ENCODE data around the gene ZNF587.
"Not testable (repeated sequence)": the region's sequence is repeated elsewhere in the genome, so short reads cannot be mapped to it uniquely, and the experiment has no call there.

Gene ZNF587

DNA sequence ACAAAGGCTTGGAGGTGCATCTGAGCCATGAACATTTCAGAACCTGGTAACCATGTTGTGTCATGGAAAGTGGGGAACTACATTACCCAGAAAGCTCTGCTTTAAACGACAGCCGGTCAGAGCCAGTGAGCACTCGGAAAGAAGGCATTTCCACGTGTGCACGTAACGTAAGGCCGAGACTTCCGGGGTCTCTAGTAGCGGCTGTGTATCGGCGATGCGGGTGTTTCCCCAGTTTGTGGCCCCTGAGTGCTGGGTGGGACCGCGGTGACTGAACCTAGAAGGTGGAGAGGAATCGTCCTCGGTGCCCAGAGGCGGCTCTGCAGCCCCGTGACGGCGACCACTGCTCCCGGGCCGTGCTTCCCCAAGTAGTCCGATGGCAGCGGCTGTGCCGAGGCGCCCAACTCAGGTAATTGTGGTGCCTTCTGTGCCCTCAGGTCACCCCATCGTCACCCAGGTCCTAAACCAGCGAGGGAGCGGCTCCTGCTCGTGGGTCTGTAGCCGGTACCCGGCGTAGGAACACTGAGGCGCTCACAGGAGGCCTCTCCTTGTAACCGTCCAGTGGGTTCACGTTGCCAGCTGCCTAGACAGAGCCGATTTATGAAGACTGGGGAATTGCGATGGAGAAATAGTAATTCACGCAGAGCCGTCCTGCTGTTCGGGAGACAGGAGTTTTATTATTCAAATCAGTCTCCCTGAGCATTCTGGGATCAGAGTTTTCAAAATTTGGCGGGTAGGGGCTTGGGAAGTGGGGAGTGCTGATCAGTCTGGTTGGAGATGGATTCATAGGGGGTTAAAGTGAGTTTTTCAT, at the start of gene ZNF587:
Gene ZNF587, plus strand, starts transcription at position 194 of the 808 bp plus-strand sequence. Its CDS starts 180 bp downstream, at position 374.
- DNase-seq = peak; percentile 78

DNA sequence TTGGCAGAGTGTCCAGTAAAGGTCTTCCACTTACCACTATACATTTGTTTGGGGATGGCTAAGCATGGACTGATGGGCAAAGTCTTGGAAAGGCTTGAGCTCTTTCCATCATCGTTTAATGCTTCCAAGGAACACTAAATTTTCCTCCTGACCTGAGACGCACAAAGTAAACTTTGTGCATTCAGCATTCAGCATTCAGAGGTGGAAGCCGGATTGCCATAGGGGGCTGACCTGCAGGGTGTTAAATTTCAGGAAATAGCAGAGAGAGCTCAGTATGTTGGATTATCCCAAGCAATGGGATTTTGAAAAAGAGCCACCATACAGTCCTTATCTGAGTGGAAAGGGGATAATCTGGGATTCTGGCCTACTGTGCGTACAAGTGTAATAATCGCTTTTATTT, 49.0 kb upstream of the ZNF587 start:
- no peak for DNase-seq

DNA sequence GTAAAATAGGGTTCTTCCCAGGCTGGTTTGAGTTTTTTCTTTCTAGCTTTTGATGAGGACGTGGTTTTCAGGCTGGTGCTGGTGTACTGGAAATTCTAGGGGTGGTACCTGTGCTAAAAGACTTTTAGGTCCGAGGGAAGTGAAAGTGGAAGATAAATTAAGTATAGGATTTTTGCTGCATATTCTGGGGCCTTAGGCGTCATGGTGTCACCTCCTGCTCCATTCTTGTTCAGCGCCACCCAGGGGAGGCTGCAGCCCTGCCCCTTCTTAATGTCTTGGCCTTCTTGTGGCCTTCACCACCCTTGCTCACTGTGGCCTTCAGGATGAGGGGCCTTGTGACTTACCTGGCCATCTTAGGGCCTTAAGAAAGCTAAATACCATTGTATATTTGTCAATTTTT, 47.4 kb upstream of the ZNF587 start:
- DNase-seq = no peak

DNA sequence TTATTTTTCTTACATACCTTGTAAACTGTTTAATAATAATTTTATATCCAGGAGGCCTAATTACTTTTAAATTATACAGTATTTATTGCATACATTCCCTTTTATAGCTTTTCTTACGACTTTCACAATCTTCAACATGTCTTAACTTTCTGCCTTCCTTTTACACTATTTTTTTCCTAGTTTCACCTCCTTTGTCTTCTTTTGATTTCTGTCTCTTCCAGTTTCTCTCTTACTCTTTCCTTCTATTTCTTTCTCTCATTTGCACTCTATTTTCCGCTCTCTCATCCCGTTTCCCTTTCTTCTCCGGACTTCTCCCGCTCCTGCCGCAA, 46.4 kb upstream of the ZNF587 start:
- DNase-seq = no peak

DNA sequence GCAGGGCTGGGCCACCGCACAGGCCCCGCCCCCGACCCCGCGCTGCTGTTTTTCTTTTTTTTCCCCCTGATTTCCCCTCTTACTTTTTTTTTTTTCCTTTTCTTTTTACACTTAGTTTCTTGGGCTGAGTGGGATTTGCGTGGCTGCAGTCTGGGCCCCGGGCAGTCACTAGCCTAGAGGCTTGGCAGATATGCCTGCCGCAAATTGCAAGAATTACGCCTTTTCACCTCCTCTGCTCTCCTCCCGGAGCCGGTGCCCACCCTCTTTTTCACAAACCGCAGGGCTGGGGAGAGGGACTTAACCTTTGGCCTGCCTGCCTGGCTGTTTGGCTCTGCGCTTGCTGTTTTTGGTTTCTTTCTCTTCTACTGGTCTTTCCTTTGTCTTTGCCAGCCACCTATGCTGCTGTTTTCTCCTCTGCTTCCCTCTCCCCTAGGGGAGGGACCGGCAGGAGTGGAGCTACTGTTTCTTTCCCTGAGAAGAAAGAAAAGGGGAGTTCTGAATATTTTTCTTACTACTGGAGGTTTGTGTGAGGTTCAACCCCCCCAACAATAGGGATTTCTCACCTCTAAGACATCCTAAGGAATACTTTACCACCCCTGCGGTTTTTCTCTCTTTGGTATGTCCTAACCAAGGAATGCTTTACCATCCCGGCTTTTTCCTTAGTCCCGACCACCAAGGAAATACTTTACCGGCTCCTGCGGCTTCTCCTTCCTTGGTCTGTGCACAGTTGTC, 45.9 kb upstream of the ZNF587 start:
- peak; percentile 29 for DNase-seq

DNA sequence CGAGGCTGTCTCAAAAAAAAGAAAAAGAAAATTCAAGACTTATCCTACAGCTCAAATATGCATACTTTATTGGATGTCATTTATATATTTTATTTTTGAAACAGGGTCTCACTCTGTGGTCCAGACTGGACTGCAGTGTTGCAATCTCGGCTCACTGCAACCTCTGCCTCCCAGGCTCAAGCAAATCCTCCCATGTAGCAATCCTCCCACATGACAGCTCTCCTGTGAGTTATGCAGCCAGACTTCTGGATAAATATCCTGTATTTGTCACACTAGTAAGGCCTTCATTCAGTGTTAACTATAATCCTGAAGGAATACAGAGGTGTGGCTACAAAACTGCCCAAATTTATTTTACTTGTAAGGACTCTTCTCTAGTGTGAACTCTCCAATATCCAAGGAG, 42.1 kb upstream of the ZNF587 start:
- DNase-seq = no peak

DNA sequence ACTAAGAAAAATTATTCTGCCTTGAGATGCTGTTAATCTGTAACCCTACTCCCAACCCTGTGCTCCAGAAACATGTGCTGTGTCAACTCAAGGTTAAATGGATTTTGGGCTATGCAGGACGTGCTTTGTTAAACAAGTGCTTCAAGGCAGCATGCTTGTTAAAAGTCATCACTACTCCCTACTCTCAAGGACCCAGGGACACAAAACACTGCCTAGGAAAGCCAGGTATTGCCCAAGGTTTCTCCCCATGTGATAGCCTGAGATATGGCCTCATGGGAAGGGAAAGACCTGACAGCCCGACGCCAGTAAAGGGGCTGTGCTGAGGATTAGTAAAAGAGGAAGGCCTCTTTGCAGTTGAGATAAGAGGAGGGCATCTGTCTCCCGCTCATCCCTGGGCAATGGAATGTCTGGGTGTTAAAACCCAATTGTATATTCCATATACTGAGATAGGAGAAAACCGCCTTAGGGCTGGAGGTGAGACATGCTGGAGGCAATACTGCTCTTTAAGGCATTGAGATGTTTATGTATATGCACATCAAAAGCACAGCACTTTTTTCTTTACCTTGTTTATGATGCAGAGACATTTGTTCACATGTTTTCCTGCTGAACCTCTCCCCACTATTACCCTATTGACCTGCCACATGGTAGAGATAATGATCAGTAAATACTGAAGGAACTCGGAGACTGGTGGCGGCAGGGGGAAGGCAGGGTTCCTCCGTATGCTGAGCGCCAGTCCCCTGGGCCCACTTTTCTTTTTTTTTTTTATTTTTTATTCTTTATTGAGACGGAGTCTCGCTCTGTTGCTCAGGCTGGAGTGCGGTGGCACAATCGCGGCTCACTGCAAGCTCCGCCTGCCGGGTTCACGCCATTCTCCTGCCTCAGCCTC, 39.0 kb upstream of the ZNF587 start:
- not testable (repeated sequence) for DNase-seq

DNA sequence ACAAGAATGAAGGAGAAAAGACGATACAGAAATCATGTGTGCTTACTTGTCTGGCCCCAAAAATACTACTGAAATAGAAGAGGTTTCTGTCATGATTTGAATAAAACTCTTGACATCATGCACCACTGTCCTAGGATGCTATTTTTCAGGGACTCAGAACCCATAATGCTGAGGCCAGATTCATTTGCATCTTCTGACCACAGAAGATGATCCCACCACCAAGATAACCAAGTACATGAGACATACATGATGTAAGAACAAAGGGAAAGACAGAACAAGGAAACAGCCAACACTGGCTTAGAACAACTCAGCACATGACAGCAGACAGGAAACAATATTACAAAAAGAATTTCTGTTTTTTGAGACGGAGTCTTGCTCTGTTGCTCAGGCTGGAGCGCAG, 37.4 kb upstream of the ZNF587 start:
- no peak for DNase-seq

DNA sequence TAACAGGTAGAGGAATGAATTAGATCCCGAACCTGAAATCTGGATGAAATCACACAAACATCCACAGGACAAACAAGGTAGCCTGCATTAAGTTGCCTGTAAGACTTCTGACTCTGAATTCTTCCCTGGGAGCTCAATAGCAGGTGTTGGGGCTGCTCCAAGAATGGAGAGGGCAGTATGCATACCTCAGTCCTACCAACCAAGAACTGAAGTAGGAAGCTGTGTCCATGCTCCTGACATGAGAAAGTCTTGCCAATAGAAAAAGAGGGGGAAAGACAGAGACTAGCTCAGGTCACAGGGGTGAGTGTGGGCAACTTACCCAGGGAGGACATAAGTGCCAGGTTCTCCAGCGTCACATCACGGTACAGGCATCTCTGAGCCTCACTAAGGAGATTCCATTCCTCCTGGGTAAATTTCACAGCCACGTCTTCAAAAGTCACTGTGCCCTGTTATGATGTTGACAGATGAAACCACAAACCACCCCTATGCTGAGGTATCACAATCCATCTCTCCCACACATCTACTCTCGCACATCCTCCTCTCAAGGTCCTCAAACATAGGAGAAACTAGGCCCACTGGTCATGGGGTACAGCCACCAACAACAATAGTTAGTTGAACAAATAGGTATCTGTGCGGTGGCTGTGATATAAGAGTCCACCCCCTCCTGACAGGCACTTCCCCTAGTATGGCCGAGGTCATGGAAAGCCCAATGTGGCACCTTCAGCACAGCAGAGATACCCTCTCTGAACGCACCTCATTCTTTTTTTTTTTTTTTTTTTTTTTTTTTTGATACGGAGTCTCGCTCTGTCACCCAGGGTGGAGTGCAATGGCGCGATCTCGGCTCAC, 36.5 kb upstream of the ZNF587 start:
- not testable (repeated sequence) for DNase-seq

DNA sequence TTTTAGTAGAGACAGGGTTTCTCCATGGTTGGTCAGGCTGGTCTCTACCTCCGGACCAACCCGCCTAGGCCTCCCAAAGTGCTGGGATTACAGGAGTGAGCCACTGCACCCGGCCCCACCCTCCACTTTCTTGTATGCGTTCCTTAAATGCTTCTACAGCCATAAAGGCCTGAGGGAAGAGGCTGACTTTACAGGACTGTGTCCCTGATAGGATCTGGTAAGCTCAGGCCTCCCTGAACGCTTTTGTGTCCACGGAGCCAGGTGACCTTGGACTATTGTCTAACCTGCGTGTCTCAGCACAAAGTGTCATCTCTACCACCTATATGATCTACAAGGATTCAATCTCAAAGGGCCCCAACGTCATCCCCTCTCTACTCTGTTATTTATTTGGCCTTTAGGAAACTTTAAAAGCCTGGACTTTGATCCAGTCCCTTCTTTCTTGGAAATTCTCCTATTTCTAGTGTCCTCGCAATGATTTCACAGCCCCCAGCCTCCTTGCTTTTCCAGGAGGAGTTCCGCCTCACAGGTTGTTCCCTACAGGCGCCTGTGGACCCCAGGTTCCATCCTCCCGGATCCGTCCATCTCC, 35.6 kb upstream of the ZNF587 start:
- no peak for DNase-seq

DNA sequence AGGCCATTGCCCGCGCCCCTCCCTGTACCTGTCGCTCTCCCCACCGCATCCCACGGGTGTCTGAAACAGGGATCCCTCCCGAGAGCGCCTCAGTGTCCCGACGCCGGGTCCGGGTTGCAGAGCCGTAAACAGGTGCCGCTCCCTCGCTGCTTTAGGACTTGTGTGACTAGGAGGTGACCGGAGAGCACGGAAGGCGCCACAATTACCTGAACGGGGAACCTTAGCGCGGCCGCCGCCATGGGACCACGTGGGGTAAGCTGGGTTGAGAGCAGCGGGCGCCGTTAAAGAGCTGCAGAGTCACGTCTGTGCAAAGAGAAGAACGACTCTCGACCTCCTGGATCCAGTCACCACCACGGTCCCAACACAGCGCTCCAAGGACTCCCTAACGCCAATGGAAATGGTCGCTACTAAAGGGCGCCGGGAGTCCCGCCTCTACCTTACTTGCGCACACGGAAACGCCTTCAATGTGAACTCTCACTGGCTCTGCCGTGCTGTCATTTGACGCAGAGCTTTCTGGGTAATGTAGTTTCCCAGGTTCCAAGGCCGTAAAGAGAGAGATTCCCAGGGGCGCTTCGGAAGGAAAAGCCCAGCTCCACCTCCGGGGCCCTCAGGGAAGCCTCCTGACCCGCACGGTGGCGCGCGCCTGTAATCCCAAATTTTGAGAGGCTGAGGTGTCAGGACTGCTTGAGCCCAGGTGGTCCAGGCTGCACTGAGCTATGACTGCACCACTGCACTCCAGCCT, 35.0 kb upstream of the ZNF587 start, which contains the start of gene ZNF552:
Gene ZNF552, minus strand, starts transcription at position 409 of the 742 bp plus-strand sequence. Its CDS starts 170 bp downstream, at position 239.
- peak; percentile 91 for DNase-seq

DNA sequence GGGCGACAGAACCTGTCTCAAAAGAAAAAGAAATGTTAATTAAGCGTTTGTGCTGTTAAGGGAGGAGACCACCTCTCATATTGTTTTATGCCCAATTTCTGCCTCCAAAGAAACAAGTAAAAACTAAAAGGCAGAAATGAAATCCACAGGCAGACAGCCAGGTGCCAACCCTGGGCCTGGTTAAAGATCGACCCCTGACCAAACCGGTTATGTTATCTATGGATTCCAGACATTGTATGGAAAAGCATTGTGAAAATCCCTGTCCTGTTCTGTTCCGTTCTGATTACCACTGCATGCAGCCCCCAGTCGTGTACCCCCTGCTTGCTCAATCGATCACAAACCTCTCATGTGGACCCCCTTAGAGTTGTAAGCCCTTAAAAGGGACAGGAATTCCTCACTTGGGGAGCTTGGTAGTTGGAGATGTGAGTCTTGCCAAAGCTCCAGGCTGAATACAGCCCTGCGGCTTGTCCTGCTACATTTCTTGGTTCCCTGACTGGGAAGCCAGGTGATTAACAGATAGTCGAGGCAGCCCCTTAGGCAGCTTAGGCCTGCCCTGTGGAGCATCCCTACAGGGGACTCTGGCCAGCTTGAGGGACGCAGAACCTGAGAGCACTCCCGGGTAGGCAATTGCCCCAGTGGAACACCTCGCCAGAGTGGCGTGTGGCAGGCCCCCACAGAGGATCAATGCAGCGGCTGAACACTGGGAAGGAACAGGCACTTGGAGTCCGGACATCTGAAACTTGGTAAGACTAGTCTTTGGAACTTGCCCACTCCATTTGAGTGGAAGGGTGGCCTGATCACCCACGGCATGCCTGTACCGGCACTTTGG, 34.2 kb upstream of the ZNF587 start:
- DNase-seq = no peak

DNA sequence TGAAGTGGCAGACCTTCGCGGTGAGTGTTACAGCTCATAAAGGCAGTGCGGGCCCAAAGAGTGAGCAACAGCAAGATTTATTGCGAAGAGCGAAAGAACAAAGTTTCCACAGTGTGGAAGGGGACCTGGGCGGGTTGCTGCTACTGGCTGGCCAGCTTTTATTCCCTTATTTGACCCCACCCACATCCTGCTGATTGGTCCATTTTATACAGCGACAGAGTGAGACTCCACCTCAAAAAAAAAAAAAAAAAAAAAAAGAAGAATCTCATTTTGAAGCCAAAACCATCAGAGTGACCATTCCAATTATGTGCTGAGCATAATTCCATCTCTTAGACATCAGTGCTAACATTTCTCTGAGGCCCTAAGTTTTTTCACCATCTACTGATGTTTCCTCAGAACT, 33.0 kb upstream of the ZNF587 start:
- no peak for DNase-seq

DNA sequence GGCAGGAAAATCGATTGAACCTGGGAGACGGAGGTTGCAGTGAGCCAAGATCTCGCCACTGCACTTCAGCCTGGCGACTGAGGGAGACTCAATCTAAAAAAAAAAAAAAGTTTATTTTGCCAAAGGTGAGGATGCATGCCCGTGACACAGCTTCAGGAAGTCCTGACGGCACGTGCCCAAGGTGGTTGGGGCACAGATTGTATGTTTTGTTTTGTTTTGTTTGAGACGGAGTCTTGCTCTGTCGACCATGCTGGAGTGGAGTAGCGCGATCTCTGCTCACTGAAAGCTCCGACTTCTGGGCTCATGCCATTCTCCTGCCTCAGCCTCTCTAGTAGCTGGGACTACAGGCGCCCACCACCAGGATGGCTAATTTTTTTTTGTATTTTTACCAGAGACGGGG, 31.7 kb upstream of the ZNF587 start:
- DNase-seq = no peak

DNA sequence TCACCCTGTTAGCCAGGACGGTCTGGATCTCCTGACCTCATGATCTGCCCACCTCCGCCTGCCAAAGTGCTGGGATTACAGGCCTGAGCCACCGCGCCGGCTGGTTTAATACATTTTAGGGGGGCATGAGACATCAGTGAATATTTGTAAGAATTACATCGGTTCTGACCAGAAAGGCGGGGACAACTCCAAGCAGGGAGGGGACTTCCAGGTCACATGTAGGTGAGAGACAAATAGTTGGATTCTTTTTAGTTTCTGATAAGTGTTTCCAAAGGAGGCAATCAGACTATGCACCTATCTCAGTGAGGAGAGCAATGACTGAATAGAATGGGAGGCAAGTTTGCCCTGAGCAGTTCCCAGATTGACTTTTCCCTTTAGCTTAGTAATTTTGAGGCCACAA, 31.3 kb upstream of the ZNF587 start:
- no peak for DNase-seq

DNA sequence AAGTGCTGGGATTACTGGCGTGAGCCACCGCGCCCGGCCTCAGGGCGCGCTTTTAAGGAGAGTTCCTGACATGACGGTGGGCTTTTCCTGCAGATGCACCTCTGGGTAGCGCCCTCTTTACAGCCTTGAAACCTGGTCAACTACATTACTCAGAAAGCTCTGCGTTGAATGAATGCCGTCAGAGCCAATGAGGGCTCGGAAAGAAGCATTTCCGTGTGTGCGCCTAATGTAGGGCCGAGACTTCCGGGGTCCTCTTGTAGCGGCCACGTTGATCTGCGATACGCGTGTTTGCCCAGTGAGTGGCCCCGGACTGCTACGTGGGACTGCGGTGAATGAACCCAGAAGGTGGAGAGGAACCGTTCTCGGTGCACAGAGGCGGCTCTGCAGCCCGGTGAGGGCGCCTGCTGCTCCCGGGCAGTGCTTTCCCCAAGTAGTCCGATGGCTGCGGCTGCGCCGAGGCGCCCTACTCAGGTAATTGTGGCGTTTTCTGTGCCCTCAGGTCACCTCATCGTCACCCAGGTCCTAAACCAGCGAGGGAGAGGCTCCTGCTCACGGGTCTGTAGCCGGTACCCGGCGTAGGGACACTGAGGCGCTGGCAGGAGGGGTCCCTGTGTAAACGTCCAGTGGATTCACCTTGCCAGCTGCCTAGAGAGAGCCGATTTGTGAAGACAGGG, 30.0 kb upstream of the ZNF587 start:
- DNase-seq = peak; percentile 91

DNA sequence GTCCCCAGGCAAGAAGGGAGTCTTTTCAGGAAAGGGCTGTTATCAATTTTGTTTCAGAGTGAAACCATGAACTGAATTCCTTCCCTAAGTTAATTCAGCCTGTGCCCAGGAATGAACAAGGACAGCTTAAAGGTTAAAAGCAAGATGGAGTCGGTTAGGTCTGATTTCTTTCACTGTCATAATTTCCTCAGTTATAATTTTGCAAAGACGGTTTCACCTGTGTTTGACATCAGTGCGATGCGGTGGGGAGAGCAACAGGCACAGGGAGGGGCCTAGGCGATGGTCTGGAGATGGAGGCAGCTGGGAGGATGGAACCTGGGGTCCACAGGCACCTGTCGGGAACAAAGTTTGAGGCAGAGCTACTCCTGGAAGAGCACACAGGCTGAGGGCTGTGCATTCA, 29.1 kb upstream of the ZNF587 start:
- no peak for DNase-seq

DNA sequence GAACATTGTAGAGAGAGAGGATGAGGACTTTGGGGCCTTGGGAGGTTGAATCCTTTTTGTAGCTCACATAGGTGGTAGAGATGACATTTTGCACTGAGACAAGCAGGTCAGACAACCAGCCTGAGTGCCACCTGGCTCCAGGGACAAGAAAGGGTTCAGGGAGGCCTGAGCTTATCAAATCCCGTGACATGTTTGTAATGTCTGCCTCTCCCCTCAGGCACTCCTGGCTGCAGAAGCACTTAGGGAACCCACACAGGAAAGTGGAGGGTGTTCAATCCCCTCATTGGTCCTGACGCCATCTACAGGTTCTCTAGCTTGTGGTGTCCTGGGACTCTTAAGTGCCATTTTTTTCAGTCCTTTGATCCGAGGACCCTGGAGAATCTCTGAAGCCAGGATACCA, 28.6 kb upstream of the ZNF587 start:
- not testable (repeated sequence) for DNase-seq

DNA sequence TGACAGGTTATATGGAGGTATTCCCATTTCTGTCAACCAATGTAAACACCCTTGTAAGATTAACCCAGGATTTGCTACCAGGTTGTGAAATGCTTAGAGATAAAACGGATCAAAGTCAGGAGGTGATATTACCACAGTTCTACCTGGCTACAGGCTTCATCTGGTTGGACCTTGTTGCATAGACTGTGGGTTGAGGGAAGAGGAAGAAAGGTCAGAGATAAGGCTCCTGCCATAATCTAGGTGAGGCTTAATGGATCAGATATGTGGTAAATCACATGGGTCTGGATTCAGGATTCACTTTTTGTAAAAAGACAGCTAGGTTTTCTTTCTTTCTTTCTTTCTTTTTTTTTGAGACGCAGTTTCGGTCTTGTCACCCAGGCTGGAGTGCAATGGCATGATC, 28.2 kb upstream of the ZNF587 start:
- DNase-seq = not testable (repeated sequence)

DNA sequence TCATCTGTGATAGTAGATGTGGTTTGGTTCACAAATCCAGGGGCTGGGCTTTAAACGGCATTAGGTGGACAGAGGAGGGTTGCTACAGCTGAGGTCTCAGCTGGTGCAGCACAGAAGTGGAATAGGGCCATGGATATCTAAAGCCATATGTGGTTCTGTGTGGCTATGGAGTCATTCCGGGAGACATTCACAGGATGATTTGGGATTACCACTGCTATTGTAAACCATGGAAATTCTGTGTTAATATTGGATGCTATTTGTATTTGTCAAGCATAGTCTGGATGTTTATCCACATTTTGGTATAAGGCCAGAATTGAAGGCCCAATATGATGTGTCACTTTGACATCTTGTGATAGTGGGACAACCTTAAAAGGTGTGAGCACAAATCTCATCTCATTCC, 26.5 kb upstream of the ZNF587 start:
- DNase-seq = not testable (repeated sequence)
